HFF-Myc (cell line): ENCODE measurements around the gene PRDM10.

Source experiments
- DNase-seq: peaks from one replicate; pipeline ENCODE4 v3.0.0-alpha.2; 2011; ENCODE audit warnings: low read depth; ENCODE audit errors: extremely low read depth
- H3K4me3 ChIP-seq: replicated peaks from 2 replicates; pipeline ENCODE4 v1.5.1; 2011; ENCODE audit warnings: low read depth, mild to moderate bottlenecking, control low read depth, low read length
- TF ChIP-seq, protein P1 (sequence below): IDR thresholded peaks from 2 replicates; pipeline ENCODE4 v1.5.1; 2012; ENCODE audit warnings: mild to moderate bottlenecking, low read depth, low read length, control low read depth; ENCODE audit errors: missing control alignments

PRDM10 gene

DNA sequence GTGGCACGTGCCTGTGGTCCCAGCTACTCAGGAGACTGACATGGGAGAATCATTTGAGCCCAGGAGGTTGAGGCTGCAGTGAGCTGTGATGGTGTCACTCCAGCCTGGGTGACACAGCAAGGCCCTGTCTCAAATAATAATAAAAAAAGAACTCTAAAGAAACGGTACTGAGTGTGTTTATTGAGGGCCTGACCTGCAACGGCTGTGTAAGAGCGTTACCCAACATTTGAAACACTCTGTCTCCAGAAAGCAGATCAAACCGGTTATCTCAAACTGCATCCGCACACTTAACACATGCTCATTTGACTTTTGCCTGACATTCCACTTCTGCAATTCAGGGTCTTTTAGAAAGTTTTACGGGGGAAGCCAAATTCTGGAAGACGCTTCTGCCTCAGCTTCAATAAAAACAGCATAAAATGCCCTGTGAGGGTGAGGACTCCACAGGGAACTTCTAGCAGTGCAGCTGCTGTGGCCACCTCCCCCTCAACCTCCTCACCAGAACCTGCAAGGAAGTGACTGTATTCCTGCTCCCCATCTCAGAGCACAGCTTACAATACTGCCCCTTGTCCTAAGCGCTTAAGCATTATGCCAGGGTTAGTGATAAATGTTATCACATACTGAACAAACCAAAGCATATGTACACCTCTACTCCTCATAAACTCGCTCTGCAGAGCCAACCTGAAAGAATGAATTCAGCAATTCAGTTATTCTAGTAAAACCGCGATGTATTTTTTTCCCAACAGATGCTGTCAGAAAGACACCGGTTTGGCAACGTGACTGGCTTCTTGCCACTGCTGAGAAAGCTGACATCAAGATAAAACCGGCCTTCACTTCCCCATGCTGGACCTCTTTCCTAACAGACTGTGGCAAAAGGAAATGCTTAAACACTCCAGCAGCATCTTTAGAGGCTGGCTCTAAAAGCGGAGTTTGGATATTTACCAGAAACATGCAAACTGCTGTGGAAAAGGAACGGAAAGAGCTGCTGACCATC is 52.2 kb downstream of the PRDM10 start:
- H3K4me3 ChIP-seq, result no peak overlapping the region
- TF ChIP-seq, protein P1, sequence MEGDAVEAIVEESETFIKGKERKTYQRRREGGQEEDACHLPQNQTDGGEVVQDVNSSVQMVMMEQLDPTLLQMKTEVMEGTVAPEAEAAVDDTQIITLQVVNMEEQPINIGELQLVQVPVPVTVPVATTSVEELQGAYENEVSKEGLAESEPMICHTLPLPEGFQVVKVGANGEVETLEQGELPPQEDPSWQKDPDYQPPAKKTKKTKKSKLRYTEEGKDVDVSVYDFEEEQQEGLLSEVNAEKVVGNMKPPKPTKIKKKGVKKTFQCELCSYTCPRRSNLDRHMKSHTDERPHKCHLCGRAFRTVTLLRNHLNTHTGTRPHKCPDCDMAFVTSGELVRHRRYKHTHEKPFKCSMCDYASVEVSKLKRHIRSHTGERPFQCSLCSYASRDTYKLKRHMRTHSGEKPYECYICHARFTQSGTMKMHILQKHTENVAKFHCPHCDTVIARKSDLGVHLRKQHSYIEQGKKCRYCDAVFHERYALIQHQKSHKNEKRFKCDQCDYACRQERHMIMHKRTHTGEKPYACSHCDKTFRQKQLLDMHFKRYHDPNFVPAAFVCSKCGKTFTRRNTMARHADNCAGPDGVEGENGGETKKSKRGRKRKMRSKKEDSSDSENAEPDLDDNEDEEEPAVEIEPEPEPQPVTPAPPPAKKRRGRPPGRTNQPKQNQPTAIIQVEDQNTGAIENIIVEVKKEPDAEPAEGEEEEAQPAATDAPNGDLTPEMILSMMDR, result no peak
- no peak for DNase-seq

GRCh38 chr11:129948926-129949466 is 53.6 kb downstream of the PRDM10 start:
- TF ChIP-seq, protein P1, result no peak
- no peak overlapping the region for H3K4me3 ChIP-seq
- DNase-seq, result no peak

DNA sequence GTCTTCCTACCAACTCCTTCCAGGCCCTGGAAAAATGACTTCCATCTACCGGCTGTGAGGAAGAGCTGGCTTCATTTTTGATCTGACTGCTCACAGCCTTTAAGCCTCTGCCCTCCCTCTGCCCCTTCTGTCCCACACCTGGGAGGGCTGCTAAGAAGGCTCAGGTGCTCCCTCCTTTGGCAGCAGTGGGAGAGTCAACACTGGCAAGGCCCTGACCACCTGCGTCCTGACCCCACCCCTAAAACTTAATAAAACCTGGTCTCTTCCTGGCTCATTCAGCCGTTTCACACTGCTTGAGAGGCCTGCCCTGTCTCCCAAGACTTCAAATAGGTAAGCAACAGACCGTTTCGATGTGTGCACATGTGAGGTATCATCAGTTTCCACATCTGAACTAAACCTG is 55.2 kb downstream of the PRDM10 start:
- TF ChIP-seq, protein P1, result no peak
- H3K4me3 ChIP-seq, result no peak overlapping the region
- DNase-seq, result no peak

- TF ChIP-seq, protein P1, result no peak
- DNase-seq, result no peak
- no peak overlapping the region for H3K4me3 ChIP-seq
Measured at GRCh38 chr11:129946965-129947364, 55.7 kb downstream of the PRDM10 start.

DNA sequence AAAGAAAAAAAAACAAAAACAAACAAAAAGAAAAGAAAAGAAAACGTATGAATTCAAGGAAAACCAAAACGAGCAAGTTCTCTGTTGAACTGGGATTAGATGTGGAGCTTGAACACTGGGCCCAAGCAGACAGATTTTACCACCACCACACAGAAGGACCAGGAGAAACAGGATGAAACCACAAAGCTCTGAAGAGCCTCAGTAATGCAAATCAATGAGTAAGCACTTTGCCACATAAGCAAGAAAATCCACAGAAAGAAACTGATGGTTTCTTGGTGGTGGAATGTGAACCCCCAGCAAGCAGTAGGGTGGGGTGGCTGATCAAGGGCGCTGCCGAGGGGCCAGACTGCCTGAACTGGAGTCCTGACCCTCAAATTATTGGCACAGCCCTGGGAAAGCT is 56.4 kb downstream of the PRDM10 start:
- H3K4me3 ChIP-seq, result no peak overlapping the region
- no peak for DNase-seq
- TF ChIP-seq, protein P1, result no peak

DNA sequence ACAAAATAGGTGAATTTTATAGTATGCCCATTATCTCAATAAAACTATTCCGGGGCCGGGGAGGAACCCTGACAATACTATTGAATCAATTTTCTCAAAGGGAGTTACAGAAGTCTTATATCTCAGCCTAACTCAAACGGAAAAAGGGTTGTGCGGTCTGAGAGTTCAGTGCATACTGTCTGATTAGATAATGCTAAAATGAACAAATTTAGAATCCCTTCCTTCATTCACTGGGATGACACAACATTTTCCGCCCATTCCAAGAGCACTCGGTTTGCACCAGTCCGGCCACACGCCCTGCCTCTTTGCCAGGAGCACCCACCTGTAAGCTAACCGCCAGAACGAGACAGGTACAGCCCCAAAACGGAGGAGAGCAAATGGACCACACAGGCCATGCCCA is 57.3 kb downstream of the PRDM10 start:
- DNase-seq, result no peak
- no peak overlapping the region for H3K4me3 ChIP-seq
- TF ChIP-seq, protein P1, result no peak

DNA sequence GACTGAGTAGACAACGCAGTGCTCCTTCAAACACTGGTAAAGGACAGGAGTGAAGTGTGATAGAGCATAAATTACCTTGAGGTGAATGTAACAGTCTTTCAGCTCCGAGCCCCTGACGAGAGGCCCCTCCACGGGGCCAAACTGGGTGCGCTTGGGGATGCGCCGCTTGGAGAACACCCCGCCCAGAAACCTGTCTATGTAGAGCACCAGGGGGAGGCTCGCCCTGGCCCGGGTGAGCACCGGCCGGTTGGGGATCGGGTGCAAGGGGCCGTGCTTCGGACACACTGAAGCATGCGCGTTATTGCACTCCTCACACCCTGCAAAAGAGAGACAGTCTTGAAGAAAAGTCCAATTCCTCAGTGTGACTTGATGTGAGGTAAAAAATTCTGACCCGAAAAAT is 57.9 kb downstream of the PRDM10 start:
- TF ChIP-seq, protein P1, result no peak
- no peak overlapping the region for H3K4me3 ChIP-seq
- no peak for DNase-seq
